GM12891 (cell line): ENCODE data around the gene RIGI.

Source experiments
- PAX5 ChIP-seq: IDR thresholded peaks from 2 replicates; pipeline ENCODE4 v1.6.1; 2011; ENCODE audit warnings: low read length, moderate library complexity, mild to moderate bottlenecking; ENCODE audit not compliant: insufficient read depth, severe bottlenecking
- POLR2A ChIP-seq: IDR thresholded peaks from 2 replicates; pipeline ENCODE4 v1.6.1; 2011; ENCODE audit warnings: low read depth, low read length, control low read depth
- POLR2AphosphoS5 ChIP-seq: IDR thresholded peaks from 2 replicates; pipeline ENCODE4 v1.6.1; 2011; ENCODE audit warnings: low read depth, low read length, control low read depth
- POU2F2 ChIP-seq: IDR thresholded peaks from 2 replicates; pipeline ENCODE4 v1.6.1; 2011; ENCODE audit warnings: low read depth, mild to moderate bottlenecking, control low read depth, low read length, moderate library complexity
- SPI1 ChIP-seq: IDR thresholded peaks from 2 replicates; pipeline ENCODE4 v1.6.1; 2011; ENCODE audit warnings: low read depth, low read length, control low read depth
- TAF1 ChIP-seq: IDR thresholded peaks from 2 replicates; pipeline ENCODE4 v1.6.1; 2011; ENCODE audit warnings: low read depth, low read length, control low read depth

- TF ChIP-seq POLR2AphosphoS5 = no peak
- no peak for TF ChIP-seq POLR2A
- no peak for TF ChIP-seq TAF1
- TF ChIP-seq SPI1 = no peak
- TF ChIP-seq POU2F2 = no peak
- TF ChIP-seq PAX5 = no peak
These were observed 35.4 kb downstream of the RIGI start for GRCh38 chr9:32490601-32491000.
